Gastroesophageal sphincter (tissue), 3 donors: ENCODE measurements around the gene RIBC1.

ENCODE experiments used
- CTCF ChIP-seq, 4 experiments: fragments of 200-600 bp in 2 of 4; fragments of 450-650 bp in 2 of 4; sonication (generic) in 1 of 4; IDR thresholded peaks; one replicate each; pipeline ENCODE4 v1.5.1; 2017 to 2019; ENCODE audit warnings: antibody characterized with exemption in 4 of 4, mild to moderate bottlenecking in 2 of 4, moderate library complexity in 2 of 4
- EP300 ChIP-seq: sonication (generic); formaldehyde crosslinking; IDR thresholded peaks from one replicate; pipeline ENCODE4 v1.6.1; 2017; ENCODE audit warnings: antibody characterized with exemption, mild to moderate bottlenecking
- POLR2AphosphoS5 ChIP-seq: sonication (generic); formaldehyde crosslinking; IDR thresholded peaks from one replicate; pipeline ENCODE4 v1.6.1; 2017; ENCODE audit warnings: antibody characterized with exemption

- TF ChIP-seq EP300 (no peak), CTCF (IDR thresholded peaks at IDR 0.05) (no peak), POLR2AphosphoS5 (no peak)
Measured at GRCh38 chrX:53474707-53475106, 52.0 kb downstream of the RIBC1 start.
